H1 (cell line): Measurements from ENCODE around the gene HLA-DPA1. TPM values are rescaled to one million over a fixed set of nuclear protein-coding genes. Genes with fewer than 3 reads are reported as not detected.

Source experiments
- CTCF ChIA-PET: fragments of 300-600 bp; sonication (Branson Sonifier 250); formaldehyde crosslinking; loops from one replicate; lab custom pipeline; 2021; ENCODE audit not compliant: partially characterized antibody; lab: Charles Lee
- POLR2A ChIA-PET: fragments of 300-600 bp; sonication (Branson Sonifier 250); formaldehyde crosslinking; loops from one replicate; lab custom pipeline; 2021; ENCODE audit warnings: inconsistent platforms; ENCODE audit not compliant: partially characterized antibody; lab: Charles Lee
- DNase-seq, 2 experiments: peaks; one replicate each; pipeline versions ENCODE4 v3.0.0 to v3.0.0-alpha.2; 2010 to 2022; ENCODE audit warnings: low spot score in 2 of 2, low read depth in 1 of 2, mixed read lengths in 1 of 2
- FAIRE-seq: peaks from 2 replicates; lab custom pipeline; 2011; peaks lifted over from hg19 to GRCh38; lab: Jason Lieb, UNC
- H2AFZ ChIP-seq: 2 replicates; pipeline ENCODE4 v1.8.1; 2012; ENCODE audit warnings: low read length, inconsistent platforms
- H2AK5ac ChIP-seq: 2 replicates; pipeline ENCODE4 v1.6.1; 2013; ENCODE audit warnings: low read depth, low read length
- H2BK120ac ChIP-seq: replicated peaks from 2 replicates; pipeline ENCODE3; 2013; ENCODE audit warnings: low read depth, low read length, inconsistent platforms
- H2BK12ac ChIP-seq: 2 replicates; pipeline ENCODE4 v1.6.1; 2013; ENCODE audit warnings: low read depth, low read length
- H2BK15ac ChIP-seq: 2 replicates; pipeline ENCODE4 v1.6.1; 2013; ENCODE audit warnings: low read length
- H2BK20ac ChIP-seq: 2 replicates; pipeline ENCODE4 v1.6.1; 2013; ENCODE audit warnings: low read length
- H2BK5ac ChIP-seq: 2 replicates; pipeline ENCODE4 v1.6.1; 2013; ENCODE audit warnings: low read depth, low read length
- H3K14ac ChIP-seq: 2 replicates; pipeline ENCODE4 v1.6.1; 2013; ENCODE audit warnings: inconsistent platforms; ENCODE audit not compliant: insufficient read length
- H3K18ac ChIP-seq: 2 replicates; pipeline ENCODE4 v1.6.1; 2013; ENCODE audit warnings: low read length; ENCODE audit errors: extremely low read depth
- H3K23ac ChIP-seq: 2 replicates; pipeline ENCODE4 v1.6.1; 2013; ENCODE audit warnings: inconsistent platforms; ENCODE audit not compliant: insufficient read length
- H3K23me2 ChIP-seq: 2 replicates; pipeline ENCODE4 v1.6.1; 2013; ENCODE audit warnings: low read depth, low read length
- H3K27ac ChIP-seq: 2 replicates; pipeline ENCODE4 v1.6.1; 2011; ENCODE audit warnings: low read depth, low read length, inconsistent platforms
- H3K27me3 ChIP-seq, 4 experiments: replicated peaks in 1 of 4; 1 replicate in 1 of 4; 2 replicates in 3 of 4; pipeline versions ENCODE4 v1.6.1 to v1.8.1; 2011 to 2013; ENCODE audit warnings: low read length in 3 of 4, mild to moderate bottlenecking in 3 of 4, inconsistent platforms in 2 of 4, mixed read lengths in 2 of 4, moderate library complexity in 1 of 4; ENCODE audit not compliant: control insufficient read depth in 3 of 4, insufficient read depth in 3 of 4; ENCODE audit errors: extremely low read depth in 1 of 4
- H3K36me3 ChIP-seq, 4 experiments: 2 replicates each; pipeline versions ENCODE4 v1.6.1 to v1.8.1; 2011 to 2013; ENCODE audit warnings: mild to moderate bottlenecking in 4 of 4, low read length in 3 of 4, moderate library complexity in 2 of 4, control low read depth in 1 of 4, inconsistent platforms in 1 of 4; ENCODE audit not compliant: insufficient read depth in 4 of 4, control insufficient read depth in 2 of 4
- H3K4ac ChIP-seq: replicated peaks from 2 replicates; pipeline ENCODE3; 2013; ENCODE audit warnings: low read length, low read depth, mixed read lengths, inconsistent platforms; ENCODE audit not compliant: insufficient read length
- H3K4me1 ChIP-seq, 4 experiments: replicated peaks in 1 of 4; 1 replicate in 1 of 4; 2 replicates in 3 of 4; pipeline versions ENCODE4 v1.6.1 to v1.8.1; 2011 to 2013; ENCODE audit warnings: low read length in 3 of 4, inconsistent platforms in 2 of 4, mixed read lengths in 1 of 4; ENCODE audit not compliant: insufficient read depth in 4 of 4, control insufficient read depth in 3 of 4
- H3K4me2 ChIP-seq, 2 experiments: 2 replicates each; pipeline versions ENCODE4 v1.6.1 to v1.8.1; 2011 to 2013; ENCODE audit warnings: low read depth in 2 of 2, low read length in 2 of 2, control low read depth in 1 of 2, inconsistent platforms in 1 of 2, mild to moderate bottlenecking in 1 of 2; ENCODE audit not compliant: insufficient read depth in 1 of 2
- H3K4me3 ChIP-seq, 4 experiments: fragments of 200-600, 300-600 bp in 1 of 4; sonication (generic), shearing (Covaris generic), sonication (Bioruptor Twin) in 1 of 4; 2 replicates each; pipeline versions ENCODE4 v1.5.1 to v1.8.1; 2011 to 2016; ENCODE audit warnings: low read length in 4 of 4, low read depth in 3 of 4, control low read depth in 2 of 4, inconsistent platforms in 2 of 4, mild to moderate bottlenecking in 2 of 4, mixed read lengths in 1 of 4, moderate library complexity in 1 of 4; ENCODE audit not compliant: insufficient read depth in 2 of 4; ENCODE audit errors: extremely low read depth in 1 of 4
- H3K56ac ChIP-seq: replicated peaks from 2 replicates; pipeline ENCODE3; 2013; ENCODE audit warnings: low read depth, mild to moderate bottlenecking, mixed read lengths, low read length, inconsistent platforms; ENCODE audit not compliant: insufficient read length
- H3K79me1 ChIP-seq: 2 replicates; pipeline ENCODE4 v1.6.1; 2013; ENCODE audit warnings: low read depth, low read length, control low read depth
- H3K79me2 ChIP-seq, 2 experiments: 2 replicates each; pipeline versions ENCODE4 v1.6.1 to v1.8.1; 2012 to 2013; ENCODE audit warnings: low read length in 2 of 2, mild to moderate bottlenecking in 2 of 2, inconsistent platforms in 1 of 2; ENCODE audit not compliant: insufficient read depth in 2 of 2, control insufficient read depth in 1 of 2
- H3K9ac ChIP-seq, 4 experiments: replicated peaks in 1 of 4; 1 replicate in 1 of 4; 2 replicates in 3 of 4; pipeline versions ENCODE4 v1.6.1 to v1.8.1; 2011 to 2013; ENCODE audit warnings: low read depth in 3 of 4, low read length in 3 of 4, control low read depth in 2 of 4, mild to moderate bottlenecking in 2 of 4, moderate library complexity in 2 of 4, inconsistent platforms in 1 of 4; ENCODE audit errors: extremely low read depth in 1 of 4
- H3K9me3 ChIP-seq, 2 experiments: 2 replicates each; pipeline versions ENCODE4 v1.6.1 to v1.8.1; 2012 to 2013; ENCODE audit warnings: mild to moderate bottlenecking in 2 of 2, moderate library complexity in 2 of 2, control low read depth in 1 of 2, inconsistent platforms in 1 of 2, low read depth in 1 of 2, low read length in 1 of 2, mixed read lengths in 1 of 2; ENCODE audit not compliant: insufficient read depth in 2 of 2
- H4K20me1 ChIP-seq, 2 experiments: replicated peaks in 1 of 2; 2 replicates each; pipeline versions ENCODE3 to v1.8.1; 2011 to 2013; ENCODE audit warnings: inconsistent platforms in 2 of 2, low read length in 2 of 2, mild to moderate bottlenecking in 1 of 2; ENCODE audit not compliant: insufficient read depth in 2 of 2, control insufficient read depth in 1 of 2
- H4K5ac ChIP-seq: 2 replicates; pipeline ENCODE4 v1.6.1; 2013; ENCODE audit warnings: low read length, low read depth, mixed read lengths, inconsistent platforms; ENCODE audit not compliant: insufficient read length
- H4K8ac ChIP-seq: 2 replicates; pipeline ENCODE4 v1.8.0; 2013; ENCODE audit warnings: mild to moderate bottlenecking, moderate library complexity, low read length, inconsistent platforms; ENCODE audit not compliant: insufficient read depth; ENCODE audit errors: extremely low read depth
- H4K91ac ChIP-seq: replicated peaks from 2 replicates; pipeline ENCODE3; 2013; ENCODE audit warnings: low read length, mixed read lengths, inconsistent platforms; ENCODE audit not compliant: insufficient read length
- ASH2L ChIP-seq: fragments of 200-600, 300-600 bp; sonication (generic); IDR thresholded peaks from one replicate; pipeline ENCODE4 v1.7.1; 2017; ENCODE audit warnings: low read length
- ATF3 ChIP-seq: IDR thresholded peaks from 2 replicates; pipeline ENCODE4 v1.6.1; 2011; ENCODE audit warnings: low read depth, mild to moderate bottlenecking, low read length; ENCODE audit not compliant: insufficient read depth
- BRCA1 ChIP-seq: IDR thresholded peaks from 2 replicates; pipeline ENCODE4 v1.6.1; 2012; ENCODE audit warnings: low read depth, low read length, improper control_type of control experiment
- CBX8 ChIP-seq: fragments of 300-800, 300-1000 bp; sonication (generic); IDR thresholded peaks from 2 replicates; pipeline ENCODE4 v1.7.1; 2016; ENCODE audit warnings: low read depth, low read length, borderline replicate concordance
- CHD2 ChIP-seq: IDR thresholded peaks from 2 replicates; pipeline ENCODE4 v1.6.1; 2012; ENCODE audit warnings: low read length, improper control_type of control experiment
- GABPA ChIP-seq: IDR thresholded peaks from 2 replicates; pipeline ENCODE4 v1.6.1; 2011; ENCODE audit warnings: mild to moderate bottlenecking, low read length, moderate library complexity, borderline replicate concordance; ENCODE audit not compliant: insufficient read depth
- MAX ChIP-seq: IDR thresholded peaks from 2 replicates; pipeline ENCODE4 v1.6.1; 2012; ENCODE audit warnings: inconsistent platforms
- POLR2A ChIP-seq, 2 experiments: IDR thresholded peaks; 1 replicate in 1 of 2; 2 replicates in 1 of 2; pipeline ENCODE4 v1.6.1; 2011; ENCODE audit warnings: low read depth in 2 of 2, low read length in 2 of 2, mild to moderate bottlenecking in 2 of 2; ENCODE audit errors: control extremely low read depth in 1 of 2
- POLR2AphosphoS5 ChIP-seq: IDR thresholded peaks from 2 replicates; pipeline ENCODE4 v1.6.1; 2011; ENCODE audit warnings: low read depth, low read length
- RBBP5 ChIP-seq: IDR thresholded peaks from 2 replicates; pipeline ENCODE4 v1.7.1; 2012; ENCODE audit warnings: low read depth, mild to moderate bottlenecking, inconsistent platforms, low read length, moderate library complexity, borderline replicate concordance
- RXRA ChIP-seq: IDR thresholded peaks from 2 replicates; pipeline ENCODE4 v1.6.1; 2011; ENCODE audit warnings: low read depth, mild to moderate bottlenecking, low read length, moderate library complexity; ENCODE audit not compliant: insufficient read depth
- SIN3A ChIP-seq, 2 experiments: IDR thresholded peaks in 1 of 2; conservative IDR thresholded peaks in 1 of 2; 2 replicates each; pipeline ENCODE4 v1.6.1; 2011 to 2012; ENCODE audit warnings: low read length in 2 of 2, improper control_type of control experiment in 1 of 2, low read depth in 1 of 2, mild to moderate bottlenecking in 1 of 2
- SIX5 ChIP-seq: IDR thresholded peaks from 2 replicates; pipeline ENCODE4 v1.6.1; 2011; ENCODE audit warnings: mild to moderate bottlenecking, low read depth, low read length
- SP1 ChIP-seq: IDR thresholded peaks from 2 replicates; pipeline ENCODE4 v1.6.1; 2011; ENCODE audit warnings: low read depth, low read length
- WGBS, 2 experiments: shearing (Covaris generic) in 1 of 2; methylation state at CpG; one replicate each; pipeline versions ENCODE4 v1.1.6 to v1.1.7; 2013 to 2015; ENCODE audit warnings: low lambda C conversion rate in 2 of 2, mixed read lengths in 2 of 2, inconsistent platforms in 1 of 2, low coverage in 1 of 2, missing lambda C conversion rate in 1 of 2; ENCODE audit not compliant: insufficient replicate concordance in 2 of 2, insufficient coverage in 1 of 2, insufficient read length in 1 of 2; ENCODE audit errors: extremely low coverage in 1 of 2, missing lambda C conversion rate in 1 of 2; 5-methylcytosine and 5-hydroxymethylcytosine counted together
- polyA plus RNA-seq, 7 experiments: library from polyadenylated mRNA; depleted of rRNA in 3 of 7; stranded (reverse) in 5 of 7; unstranded in 2 of 7; fragments of >200 nt in 5 of 7; fragments of 200-250 nt in 2 of 7; gene quantifications; 1 replicate in 5 of 7; 2 replicates in 1 of 7; 4 replicates in 1 of 7; pipeline versions ENCODE4 v1.2.1 to v1.2.3, GENCODE V29; 2011 to 2013; ENCODE audit warnings: missing spikeins in 2 of 7, mixed read lengths in 2 of 7
- total RNA-seq: library from RNA; stranded (reverse); fragmentation: NEBNext Ultra II Directional; extraction: Animal tissue kit (Norgen Biotek cat#: 25700); gene quantifications from 2 replicates; pipeline ENCODE4 v1.2.1, GENCODE V29; 2021

Gene HLA-DPA1
- total and polyA plus RNA-seq, 2 of the 8 experiments (the other 6 are each of a cell fraction or from before 2014, with no cell fraction given): 6.2 to 13.1 TPM

GRCh38 chr6:33065312-33065711 is 8.1 kb downstream of the HLA-DPA1 start:
- no peak overlapping the region for H3K4me3 ChIP-seq
- ChIA-PET CTCF (interaction anchor here (0.8 to 2.8 kb wide), 5 partner anchors 10 to 61 kb away, joined by 3 to 10 read pairs (median 4); no protein-coding TSS in a partner anchor), POLR2A (interaction anchor here (1.2 kb wide), 1 partner anchor 15 kb away, joined by 8 read pairs; no protein-coding TSS in a partner anchor)
- no peak overlapping the region for H3K9ac ChIP-seq
- no peaks in the 10 kb centered on the region for H3K23me2 ChIP-seq
- H3K56ac ChIP-seq: no peak overlapping the region
- no peak overlapping the region for H2AK5ac ChIP-seq
- no peak for DNase-seq
- no peaks in the 10 kb centered on the region for H3K79me1 ChIP-seq
- no peak overlapping the region for H2BK120ac ChIP-seq
- no peak overlapping the region for H3K14ac ChIP-seq
- no peaks in the 10 kb centered on the region for H3K27me3 ChIP-seq
- FAIRE-seq: no peak
- H4K8ac ChIP-seq: no peak overlapping the region
- no peak overlapping the region for H2BK20ac ChIP-seq
- peaks cover 0 to 5% of the 10 kb centered on the region in 2 experiments; a peak in 2 of 4 replicates for H3K9me3 ChIP-seq
- H2BK12ac ChIP-seq: no peak overlapping the region
- no peak overlapping the region for H3K23ac ChIP-seq
- H4K20me1 ChIP-seq: no peaks in the 10 kb centered on the region
- 92% methylated on average over 4 of the region's 4 CpGs; no CpG with 5 or more reads in 1 of the 2 experiments for WGBS, 2 experiments
- H3K27ac ChIP-seq: no peak overlapping the region
- no peaks in the 10 kb centered on the region for H3K79me2 ChIP-seq
- H2BK15ac ChIP-seq: no peak overlapping the region
- no peak overlapping the region for H4K91ac ChIP-seq
- no peak overlapping the region for H3K4ac ChIP-seq
- H3K18ac ChIP-seq: no peak overlapping the region
- 0 out of 7 replicates have a peak, but pooled peaks cover 0 to 2% (median 0%) of the 10 kb centered on the region in 4 experiments for H3K4me1 ChIP-seq
- no peak overlapping the region for H4K5ac ChIP-seq
- no peak overlapping the region for H3K4me2 ChIP-seq
- H3K36me3 ChIP-seq: no peaks in the 10 kb centered on the region
- no peak overlapping the region for H2BK5ac ChIP-seq
- no peak overlapping the region for H2AFZ ChIP-seq
- TF ChIP-seq CBX8 (no peak), MAX (no peak), POLR2AphosphoS5 (no peak), SIX5 (no peak), CHD2 (no peak), GABPA (no peak), SIN3A (conservative IDR thresholded peaks at IDR 0.05 in 1 of 2, IDR thresholded peaks at IDR 0.05 in 1 of 2; ENCODE audit: low read depth in 1 of 2, low read length in 2 of 2) (no peak), ASH2L (no peak), BRCA1 (no peak), ATF3 (no peak), SP1 (no peak), POLR2A (IDR thresholded peaks at IDR 0.05; ENCODE audit: control extremely low read depth in 1 of 2, low read depth in 2 of 2, low read length in 2 of 2) (no peak), RXRA (no peak), RBBP5 (no peak)
